ENCODE data around the gene SPRR2A.
"Not testable (repeated sequence)": the region's sequence is repeated elsewhere in the genome, so short reads cannot be mapped to it uniquely, and the experiment has no call there.

The SPRR2A gene

GRCh38 chr1:153024413-153024812, 32.9 kb downstream of the SPRR2A start:
- no peak for TF ChIP-seq CTCF (conservative IDR thresholded peaks at IDR 0.05)

GRCh38 chr1:153023109-153023508, 34.2 kb downstream of the SPRR2A start:
- TF ChIP-seq CTCF (conservative IDR thresholded peaks at IDR 0.05) = no peak
- no peak overlapping the region for H3K27ac ChIP-seq

More at GRCh38 chr1:153024413-153024812, 32.9 kb downstream of the SPRR2A start:
- no peak overlapping the region for H3K27ac ChIP-seq

GRCh38 chr1:153022340-153022739, 35.0 kb downstream of the SPRR2A start:
- H3K27ac ChIP-seq = not testable (repeated sequence)

- not testable (repeated sequence) for H3K27ac ChIP-seq
Observed at GRCh38 chr1:153021829-153022228, 35.5 kb downstream of the SPRR2A start.

GRCh38 chr1:153011235-153011758, 46.0 kb downstream of the SPRR2A start:
- not testable (repeated sequence) for H3K27ac ChIP-seq

All from VCaP (cell line).